Measurements from ENCODE around the gene PCYOX1L.

The PCYOX1L gene

GRCh38 chr5:149376711-149377447 is 19.0 kb downstream of the PCYOX1L start:
- in situ Hi-C loops (cut with HindIII; ENCODE audit: low pct_ligation_motif_present, low sequenced_read_pairs): no loop called here
- H3K36me3 ChIP-seq (replicated peaks): no peaks in the 10 kb centered on the region
- no peaks in the 10 kb centered on the region for H3K27me3 ChIP-seq (replicated peaks)
- DNase-seq: no peak
- no peak overlapping the region for H3K27ac ChIP-seq
- no peak overlapping the region for H3K4me3 ChIP-seq (ENCODE audit: low read depth, low read length)
- TF ChIP-seq CTCF (IDR thresholded peaks at IDR 0.05; ENCODE audit: low read depth, low read length, missing control alignments): no peak

- H3K27ac ChIP-seq: no peak overlapping the region
- no peak for DNase-seq
- no peaks in the 10 kb centered on the region for H3K36me3 ChIP-seq (replicated peaks)
- in situ Hi-C loops (cut with HindIII; ENCODE audit: low pct_ligation_motif_present, low sequenced_read_pairs): no loop called here
- H3K27me3 ChIP-seq (replicated peaks): no peaks in the 10 kb centered on the region
- H3K4me3 ChIP-seq (ENCODE audit: low read depth, low read length): no peak overlapping the region
- TF ChIP-seq CTCF (IDR thresholded peaks at IDR 0.05; ENCODE audit: low read depth, low read length, missing control alignments): no peak
These were observed 20.5 kb downstream of the PCYOX1L start for GRCh38 chr5:149378241-149378820.

GRCh38 chr5:149379177-149379761 is 21.4 kb downstream of the PCYOX1L start, which contains the start of gene IL17B:
IL17B (minus strand) TSS chr5:149379292; CDS start chr5:149379225, 67 bp downstream.
- no peak within 1 kb of the TSS for H3K27ac ChIP-seq
- in situ Hi-C loops (cut with HindIII; ENCODE audit: low pct_ligation_motif_present, low sequenced_read_pairs): no loop called here
- no peak within 1 kb of the TSS for H3K4me3 ChIP-seq (ENCODE audit: low read depth, low read length)
- H3K27me3 ChIP-seq (replicated peaks): no peaks in the 10 kb centered on the region
- no peaks in the 10 kb centered on the region for H3K36me3 ChIP-seq (replicated peaks)
- no peak for TF ChIP-seq CTCF (IDR thresholded peaks at IDR 0.05; ENCODE audit: low read depth, low read length, missing control alignments)
- no peak for DNase-seq

GRCh38 chr5:149379818-149380374 is 22.1 kb downstream of the PCYOX1L start:
- in situ Hi-C loops (cut with HindIII; ENCODE audit: low pct_ligation_motif_present, low sequenced_read_pairs): no loop called here
- no peaks in the 10 kb centered on the region for H3K27me3 ChIP-seq (replicated peaks)
- DNase-seq: no peak
- H3K27ac ChIP-seq: no peak overlapping the region
- no peak overlapping the region for H3K4me3 ChIP-seq (ENCODE audit: low read depth, low read length)
- no peak for TF ChIP-seq CTCF (IDR thresholded peaks at IDR 0.05; ENCODE audit: low read depth, low read length, missing control alignments)
- no peaks in the 10 kb centered on the region for H3K36me3 ChIP-seq (replicated peaks)

- in situ Hi-C loops (cut with HindIII; ENCODE audit: low pct_ligation_motif_present, low sequenced_read_pairs): no loop called here
- H3K27me3 ChIP-seq (replicated peaks): no peaks in the 10 kb centered on the region
- no peak for DNase-seq
- H3K4me3 ChIP-seq (ENCODE audit: low read depth, low read length): no peak overlapping the region
- no peaks in the 10 kb centered on the region for H3K36me3 ChIP-seq (replicated peaks)
- H3K27ac ChIP-seq: no peak overlapping the region
- no peak for TF ChIP-seq CTCF (IDR thresholded peaks at IDR 0.05; ENCODE audit: low read depth, low read length, missing control alignments)
These were observed 22.7 kb downstream of the PCYOX1L start for GRCh38 chr5:149380466-149381121.
